Astrocyte of the spinal cord (primary cell): Measurements from ENCODE around the gene AQP9.

Experiments
- DNase-seq: peaks from one replicate; pipeline ENCODE4 v3.0.0; 2011; ENCODE audit warnings: low read depth, low spot score
- H3K4me3 ChIP-seq: 2 replicates; pipeline ENCODE4 v1.5.1; 2011; ENCODE audit warnings: low read depth, mild to moderate bottlenecking, low read length, moderate library complexity
- in situ Hi-C: cut with HindIII; loops from 2 replicates; pipeline ENCODE4 v1.10.0; 2017; ENCODE audit warnings: low sequenced_read_pairs
- TF ChIP-seq, protein P1 (sequence below): IDR thresholded peaks from 2 replicates; pipeline ENCODE4 v1.5.1; 2012; ENCODE audit warnings: low read depth, mild to moderate bottlenecking, low read length, inconsistent platforms

Gene AQP9, protein sequence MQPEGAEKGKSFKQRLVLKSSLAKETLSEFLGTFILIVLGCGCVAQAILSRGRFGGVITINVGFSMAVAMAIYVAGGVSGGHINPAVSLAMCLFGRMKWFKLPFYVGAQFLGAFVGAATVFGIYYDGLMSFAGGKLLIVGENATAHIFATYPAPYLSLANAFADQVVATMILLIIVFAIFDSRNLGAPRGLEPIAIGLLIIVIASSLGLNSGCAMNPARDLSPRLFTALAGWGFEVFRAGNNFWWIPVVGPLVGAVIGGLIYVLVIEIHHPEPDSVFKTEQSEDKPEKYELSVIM

DNA sequence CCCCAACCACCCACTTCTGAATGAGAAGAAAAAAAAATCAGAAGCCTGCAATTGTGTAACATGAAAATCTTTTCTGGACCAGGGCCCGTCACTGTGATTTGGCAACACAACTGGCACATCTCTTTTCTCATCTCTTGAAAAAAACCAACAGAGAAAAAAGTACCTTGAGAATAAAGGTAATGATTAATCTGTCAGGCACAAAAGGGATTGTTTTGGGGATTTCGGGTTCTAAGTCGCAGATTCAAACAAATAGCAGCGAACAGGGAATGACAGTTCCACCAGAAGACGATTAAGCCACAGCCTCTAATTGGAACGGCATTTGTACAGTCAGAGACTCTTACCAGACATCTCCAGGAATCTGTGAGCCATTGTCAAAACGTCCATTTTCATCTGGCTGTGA lies at the start of gene AQP9:
Gene AQP9, plus strand, starts transcription at position 276 of the 400 bp plus-strand sequence. CDS start 185 bp downstream, outside the sequence.
- no peak for DNase-seq
- H3K4me3 ChIP-seq, result no peak within 1 kb of the TSS
- in situ Hi-C loops, result no loop called here
- TF ChIP-seq, protein P1, sequence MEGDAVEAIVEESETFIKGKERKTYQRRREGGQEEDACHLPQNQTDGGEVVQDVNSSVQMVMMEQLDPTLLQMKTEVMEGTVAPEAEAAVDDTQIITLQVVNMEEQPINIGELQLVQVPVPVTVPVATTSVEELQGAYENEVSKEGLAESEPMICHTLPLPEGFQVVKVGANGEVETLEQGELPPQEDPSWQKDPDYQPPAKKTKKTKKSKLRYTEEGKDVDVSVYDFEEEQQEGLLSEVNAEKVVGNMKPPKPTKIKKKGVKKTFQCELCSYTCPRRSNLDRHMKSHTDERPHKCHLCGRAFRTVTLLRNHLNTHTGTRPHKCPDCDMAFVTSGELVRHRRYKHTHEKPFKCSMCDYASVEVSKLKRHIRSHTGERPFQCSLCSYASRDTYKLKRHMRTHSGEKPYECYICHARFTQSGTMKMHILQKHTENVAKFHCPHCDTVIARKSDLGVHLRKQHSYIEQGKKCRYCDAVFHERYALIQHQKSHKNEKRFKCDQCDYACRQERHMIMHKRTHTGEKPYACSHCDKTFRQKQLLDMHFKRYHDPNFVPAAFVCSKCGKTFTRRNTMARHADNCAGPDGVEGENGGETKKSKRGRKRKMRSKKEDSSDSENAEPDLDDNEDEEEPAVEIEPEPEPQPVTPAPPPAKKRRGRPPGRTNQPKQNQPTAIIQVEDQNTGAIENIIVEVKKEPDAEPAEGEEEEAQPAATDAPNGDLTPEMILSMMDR, result no peak

DNA sequence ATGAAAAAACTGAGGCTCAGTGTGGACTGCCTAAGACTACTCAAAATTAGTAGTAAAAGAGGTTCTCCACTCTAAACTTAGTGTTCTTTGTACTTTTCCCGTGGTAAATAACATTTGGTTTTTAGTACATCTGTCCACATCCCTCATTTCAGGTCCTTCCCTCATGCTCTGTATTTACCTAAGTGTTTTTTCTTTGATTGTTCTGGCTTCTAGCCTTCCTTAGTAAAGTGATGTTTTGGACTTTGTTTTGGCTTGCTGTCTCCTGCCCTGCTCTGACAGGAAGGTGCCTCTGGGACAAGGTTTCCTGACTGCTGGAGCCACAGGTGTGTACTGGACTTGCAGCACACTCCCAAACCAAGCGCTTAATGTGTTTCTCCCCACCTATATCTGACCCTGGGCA lies 42.8 kb upstream of the AQP9 start:
- H3K4me3 ChIP-seq, result no peak overlapping the region
- DNase-seq, result no peak
- in situ Hi-C loops, result no loop called here
- TF ChIP-seq, protein P1, result no peak

DNA sequence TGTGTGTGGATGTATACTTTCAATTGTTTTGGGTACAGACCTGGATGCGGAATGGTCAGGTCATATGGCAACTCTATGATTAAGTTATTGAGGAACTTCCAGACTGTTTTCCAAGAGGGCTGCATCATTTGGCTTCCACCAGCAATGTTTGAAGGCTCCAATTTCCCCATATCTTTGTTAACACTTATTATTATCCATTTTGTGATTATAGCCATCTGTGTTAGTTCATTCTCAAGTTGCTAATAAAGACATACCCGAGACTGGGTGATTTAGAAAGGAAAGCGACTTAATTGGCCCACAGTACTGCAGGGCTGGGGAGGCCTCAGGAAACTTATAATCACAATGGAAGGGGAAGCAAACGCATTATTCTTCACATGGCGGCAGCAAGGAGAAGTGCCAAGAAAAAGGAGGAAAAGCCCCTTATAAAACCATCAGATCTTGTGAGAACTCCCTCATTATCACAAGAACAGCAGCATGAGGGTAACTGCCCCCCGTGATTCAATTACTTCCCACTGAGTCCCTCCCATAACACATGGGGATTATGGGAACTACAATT lies 41.6 kb upstream of the AQP9 start:
- DNase-seq, result no peak
- in situ Hi-C loops, result no loop called here
- TF ChIP-seq, protein P1, result no peak
- no peak overlapping the region for H3K4me3 ChIP-seq

DNA sequence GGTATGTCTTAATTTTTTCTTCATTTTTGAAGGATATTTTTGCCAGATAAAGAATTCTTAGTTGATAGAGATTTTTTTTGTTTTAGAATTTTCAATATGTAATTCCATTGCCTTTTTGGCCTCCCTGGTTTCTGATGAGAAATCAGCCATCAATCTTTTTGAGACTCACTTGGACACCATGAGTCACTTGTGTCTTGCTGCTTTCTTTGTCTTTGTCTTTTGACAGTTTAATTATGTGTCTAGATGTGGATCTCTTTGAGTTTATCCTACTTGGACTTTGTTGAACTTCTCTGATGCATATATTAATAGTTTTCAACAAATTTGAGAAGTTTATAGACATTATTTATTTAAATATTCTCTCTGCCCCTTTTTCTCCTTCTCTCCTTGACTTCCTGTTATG lies 34.7 kb upstream of the AQP9 start:
- no peak for DNase-seq
- TF ChIP-seq, protein P1, result no peak
- no peak overlapping the region for H3K4me3 ChIP-seq
- in situ Hi-C loops, result no loop called here

DNA sequence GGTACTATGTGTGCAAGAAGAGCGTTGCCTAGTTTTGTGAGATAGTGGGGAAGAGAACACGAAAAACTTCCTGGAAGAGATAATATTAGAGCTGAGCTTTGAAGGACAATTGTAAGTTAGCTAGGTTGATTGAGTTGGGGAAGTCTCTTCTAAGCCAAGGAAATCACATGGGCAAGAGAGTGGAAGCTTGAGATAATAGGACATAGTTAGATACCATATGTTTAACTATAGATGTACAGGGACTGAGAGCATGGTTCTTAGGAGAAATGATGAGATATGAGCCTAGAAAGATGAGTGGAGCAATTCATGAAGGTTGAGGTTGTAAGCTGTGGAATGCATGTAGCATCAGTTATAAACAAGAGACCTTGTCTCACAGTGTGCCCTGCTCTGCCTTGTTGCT lies 30.1 kb upstream of the AQP9 start:
- no peak for DNase-seq
- TF ChIP-seq, protein P1, result no peak
- no peak overlapping the region for H3K4me3 ChIP-seq
- in situ Hi-C loops, result no loop called here

DNA sequence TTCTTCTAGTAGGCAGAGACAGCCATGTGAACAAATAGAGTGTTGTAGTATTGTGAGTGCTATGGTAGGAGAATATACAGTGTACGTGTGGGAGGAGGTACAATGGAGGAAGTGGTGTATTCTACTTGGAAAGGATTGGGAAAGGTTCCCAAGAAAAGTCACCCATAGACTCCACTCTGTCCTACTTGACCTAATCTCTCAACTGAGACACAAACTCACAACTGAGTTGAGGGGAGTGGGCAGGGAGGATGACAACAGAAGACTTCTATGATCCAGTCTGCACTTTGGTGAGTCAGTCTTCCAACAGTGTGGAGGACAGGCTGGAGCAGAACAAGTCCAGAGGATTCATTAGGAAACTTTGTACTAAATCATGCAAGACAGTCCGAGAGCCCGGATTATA lies 28.8 kb upstream of the AQP9 start:
- TF ChIP-seq, protein P1, result no peak
- DNase-seq, result no peak
- no peak overlapping the region for H3K4me3 ChIP-seq
- in situ Hi-C loops, result no loop called here
